HEK293 (cell line): ENCODE measurements around the gene MSI2.

Experiments used
- CTCF ChIA-PET: fragments of 350-600 bp; formaldehyde crosslinking; extraction: SDS; loops from one replicate; lab custom pipeline; 2021; ENCODE audit warnings: antibody characterized with exemption; lab: Yijun Ruan, JAX
- POLR2A ChIA-PET: fragments of 300-600 bp; formaldehyde crosslinking; extraction: SDS; loops from one replicate; lab custom pipeline; 2020; ENCODE audit warnings: antibody characterized with exemption, inconsistent platforms; lab: Yijun Ruan, JAX
- H3K27ac ChIP-seq: fragments of 200-500 bp; sonication (Bioruptor generic); 2 replicates; pipeline ENCODE4 v1.5.1; 2014; ENCODE audit warnings: low read depth, low read length, control low read depth, inconsistent platforms; ENCODE audit errors: extremely low read depth
- H3K36me3 ChIP-seq, 2 experiments: fragments of 200-500 bp in 1 of 2; sonication (Bioruptor generic) in 1 of 2; 1 replicate in 1 of 2; 2 replicates in 1 of 2; pipeline ENCODE4 v1.5.1; 2014 to 2017; ENCODE audit warnings: inconsistent platforms in 2 of 2, low read length in 2 of 2; ENCODE audit not compliant: control insufficient read depth in 2 of 2, insufficient read depth in 1 of 2
- H3K4me1 ChIP-seq: fragments of 200-500 bp; sonication (Bioruptor generic); 2 replicates; pipeline ENCODE4 v1.5.1; 2014; ENCODE audit warnings: mild to moderate bottlenecking, low read length, inconsistent platforms; ENCODE audit not compliant: control insufficient read depth, insufficient read depth
- H3K4me3 ChIP-seq: 2 replicates; pipeline ENCODE4 v1.5.1; 2011; ENCODE audit warnings: low read depth, mild to moderate bottlenecking, control low read depth, low read length, moderate library complexity
- H3K9me3 ChIP-seq: fragments of 200-500 bp; sonication (Bioruptor generic); 2 replicates; pipeline ENCODE4 v1.5.1; 2014; ENCODE audit warnings: low read depth, low read length, inconsistent platforms; ENCODE audit not compliant: control insufficient read depth, insufficient read depth
- BCL6B ChIP-seq: fragments of 450-650 bp; formaldehyde crosslinking; IDR thresholded peaks from 2 replicates; pipeline ENCODE4 v1.5.1; 2017; ENCODE audit warnings: missing biosample characterization, missing genetic modification characterization
- GLIS1 ChIP-seq: fragments of 450-650 bp; formaldehyde crosslinking; IDR thresholded peaks from 2 replicates; pipeline ENCODE4 v1.5.1; 2016; ENCODE audit warnings: missing biosample characterization, missing genetic modification characterization
- HIC1 ChIP-seq: fragments of 450-650 bp; formaldehyde crosslinking; IDR thresholded peaks from 2 replicates; pipeline ENCODE4 v1.5.1; 2016; ENCODE audit warnings: missing biosample characterization, missing genetic modification characterization
- IKZF3 ChIP-seq: fragments of 450-650 bp; IDR thresholded peaks from 2 replicates; pipeline ENCODE4 v1.5.0; 2018; ENCODE audit warnings: missing biosample characterization, mild to moderate bottlenecking, missing genetic modification characterization, moderate library complexity
- KLF10 ChIP-seq: fragments of 450-650 bp; IDR thresholded peaks from 2 replicates; pipeline ENCODE4 v1.5.1; 2018; ENCODE audit warnings: missing biosample characterization, mild to moderate bottlenecking, missing genetic modification characterization
- YY1 ChIP-seq: fragments of 450-650 bp; formaldehyde crosslinking; IDR thresholded peaks from 2 replicates; pipeline ENCODE4 v1.5.1; 2018; ENCODE audit warnings: missing biosample characterization, missing genetic modification characterization
- ZBTB7A ChIP-seq: fragments of 450-650 bp; formaldehyde crosslinking; IDR thresholded peaks from 2 replicates; pipeline ENCODE4 v1.5.1; 2016; ENCODE audit warnings: low read depth, missing biosample characterization, missing genetic modification characterization
- ZFP3 ChIP-seq: fragments of 450-650 bp; formaldehyde crosslinking; IDR thresholded peaks from 2 replicates; pipeline ENCODE4 v1.5.1; 2016; ENCODE audit warnings: low read depth, missing biosample characterization, missing genetic modification characterization
- ZNF10 ChIP-seq: fragments of 450-650 bp; formaldehyde crosslinking; IDR thresholded peaks from 2 replicates; pipeline ENCODE4 v1.5.1; 2017; ENCODE audit warnings: missing biosample characterization, missing genetic modification characterization
- ZNF16 ChIP-seq: fragments of 450-650 bp; formaldehyde crosslinking; IDR thresholded peaks from 2 replicates; pipeline ENCODE4 v1.5.1; 2016; ENCODE audit warnings: low read depth, missing biosample characterization, missing genetic modification characterization
- ZNF169 ChIP-seq: fragments of 450-650 bp; formaldehyde crosslinking; IDR thresholded peaks from 2 replicates; pipeline ENCODE4 v1.5.1; 2016; ENCODE audit warnings: missing biosample characterization, missing genetic modification characterization
- ZNF19 ChIP-seq: fragments of 450-650 bp; formaldehyde crosslinking; IDR thresholded peaks from 2 replicates; pipeline ENCODE4; 2016; ENCODE audit warnings: missing biosample characterization, missing genetic modification characterization, low read depth
- ZNF239 ChIP-seq: fragments of 450-650 bp; formaldehyde crosslinking; IDR thresholded peaks from 2 replicates; pipeline ENCODE4 v1.5.1; 2016; ENCODE audit warnings: missing biosample characterization, missing genetic modification characterization
- ZNF324 ChIP-seq: fragments of 450-650 bp; formaldehyde crosslinking; IDR thresholded peaks from 2 replicates; pipeline ENCODE4 v1.5.1; 2016; ENCODE audit warnings: missing biosample characterization, missing genetic modification characterization
- ZNF350 ChIP-seq: fragments of 450-650 bp; formaldehyde crosslinking; IDR thresholded peaks from 2 replicates; pipeline ENCODE4 v1.5.0; 2017; ENCODE audit warnings: missing biosample characterization, mild to moderate bottlenecking, missing genetic modification characterization
- ZNF433 ChIP-seq: fragments of 450-650 bp; formaldehyde crosslinking; IDR thresholded peaks from 2 replicates; pipeline ENCODE4 v1.5.1; 2016; ENCODE audit warnings: missing biosample characterization, missing genetic modification characterization, low read depth
- ZNF596 ChIP-seq: fragments of 450-650 bp; IDR thresholded peaks from 2 replicates; pipeline ENCODE4 v1.5.0; 2018; ENCODE audit warnings: missing biosample characterization, mild to moderate bottlenecking, missing genetic modification characterization, moderate library complexity
- ZNF626 ChIP-seq: fragments of 450-650 bp; sonication (Bioruptor Pico); formaldehyde crosslinking; IDR thresholded peaks from 2 replicates; pipeline ENCODE4 v1.5.1; 2018; ENCODE audit warnings: missing biosample characterization, missing genetic modification characterization, inconsistent platforms
- ZNF660 ChIP-seq: fragments of 450-650 bp; IDR thresholded peaks from 2 replicates; pipeline ENCODE4 v1.5.1; 2018; ENCODE audit warnings: missing biosample characterization, mild to moderate bottlenecking, missing genetic modification characterization
- ZSCAN23 ChIP-seq: fragments of 450-650 bp; formaldehyde crosslinking; IDR thresholded peaks from 2 replicates; pipeline ENCODE4 v1.5.1; 2016; ENCODE audit warnings: missing biosample characterization, missing genetic modification characterization
- TF ChIP-seq, protein P1 (sequence below): fragments of 450-650 bp; formaldehyde crosslinking; IDR thresholded peaks from 2 replicates; pipeline ENCODE4 v1.5.1; 2016; ENCODE audit warnings: missing biosample characterization, missing genetic modification characterization

MSI2 gene

GRCh38 chr17:57456622-57457021 lies 200.3 kb downstream of the MSI2 start:
- TF ChIP-seq ZNF169 (tag by site-specific recombination) (no peak), ZNF660 (tag by site-specific recombination) (no peak), ZNF10 (tag by site-specific recombination) (no peak), ZNF626 (tag by site-specific recombination) (no peak), ZNF19 (tag by site-specific recombination) (no peak), ZNF350 (no peak), BCL6B (tag by site-specific recombination) (no peak), ZSCAN23 (tag by site-specific recombination) (no peak), HIC1 (tag by site-specific recombination) (no peak), GLIS1 (tag by site-specific recombination) (no peak), ZNF16 (no peak), ZNF433 (tag by site-specific recombination) (no peak), YY1 (no peak), ZNF596 (tag by site-specific recombination) (no peak)
- TF ChIP-seq, protein P1, sequence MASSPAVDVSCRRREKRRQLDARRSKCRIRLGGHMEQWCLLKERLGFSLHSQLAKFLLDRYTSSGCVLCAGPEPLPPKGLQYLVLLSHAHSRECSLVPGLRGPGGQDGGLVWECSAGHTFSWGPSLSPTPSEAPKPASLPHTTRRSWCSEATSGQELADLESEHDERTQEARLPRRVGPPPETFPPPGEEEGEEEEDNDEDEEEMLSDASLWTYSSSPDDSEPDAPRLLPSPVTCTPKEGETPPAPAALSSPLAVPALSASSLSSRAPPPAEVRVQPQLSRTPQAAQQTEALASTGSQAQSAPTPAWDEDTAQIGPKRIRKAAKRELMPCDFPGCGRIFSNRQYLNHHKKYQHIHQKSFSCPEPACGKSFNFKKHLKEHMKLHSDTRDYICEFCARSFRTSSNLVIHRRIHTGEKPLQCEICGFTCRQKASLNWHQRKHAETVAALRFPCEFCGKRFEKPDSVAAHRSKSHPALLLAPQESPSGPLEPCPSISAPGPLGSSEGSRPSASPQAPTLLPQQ (tag by site-specific recombination), result no peak
- no peaks in the 10 kb centered on the region for H3K4me1 ChIP-seq
- no peaks in the 10 kb centered on the region for H3K9me3 ChIP-seq
- H3K4me3 ChIP-seq, result no peak overlapping the region
- H3K36me3 ChIP-seq, result peaks cover 0 to 2% of the 10 kb centered on the region in 2 experiments; a peak in 1 of 3 replicates
- ChIA-PET POLR2A (no interaction called here), CTCF (no interaction called here)
- H3K27ac ChIP-seq, result no peak overlapping the region

- Histone ChIP-seq H3K4me3 (no peak overlapping the region), H3K9me3 (no peaks in the 10 kb centered on the region), H3K36me3 (peaks cover 0 to 2% of the 10 kb centered on the region in 2 experiments; a peak in 1 of 3 replicates), H3K27ac (no peak overlapping the region), H3K4me1 (no peaks in the 10 kb centered on the region)
- POLR2A ChIA-PET, result no interaction called here
- CTCF ChIA-PET, result interaction anchor here (0.6 kb wide), 1 partner anchor 249 kb away, joined by 3 read pairs; no protein-coding TSS in a partner anchor
- TF ChIP-seq ZNF324 (tag by site-specific recombination), result no peak
- TF ChIP-seq IKZF3, result no peak
- TF ChIP-seq ZNF239, result peak; percentile 79; the same call in 1 of the 2 replicates
- no peak for TF ChIP-seq ZBTB7A
- no peak for TF ChIP-seq KLF10
- no peak for TF ChIP-seq ZFP3 (tag by site-specific recombination)
Observed at GRCh38 chr17:57457188-57457587, 200.9 kb downstream of the MSI2 start.
